GM23338 (cell line): Measurements from ENCODE around the gene STRN3. TPM values are rescaled to one million over a fixed set of nuclear protein-coding genes. Genes with fewer than 3 reads are reported as not detected.
"Not testable (repeated sequence)": the region's sequence is repeated elsewhere in the genome, so short reads cannot be mapped to it uniquely, and the experiment has no call there.

Experiments
- ATAC-seq: fragments of 200-7000 bp; cut with Tn5 transposase; 3 replicates; pipeline ENCODE4 v1.9.1; 2020
- DNase-seq: peaks from one replicate; pipeline ENCODE4 v3.0.0-alpha.2; 2015; ENCODE audit warnings: low spot score
- H2AFZ ChIP-seq: fragments of 200-600 bp; sonication (generic); 2 replicates; pipeline ENCODE4 v1.8.0; 2016; ENCODE audit warnings: antibody characterized with exemption, mild to moderate bottlenecking, moderate library complexity
- H3F3A ChIP-seq: fragments of 200-600 bp; sonication (generic); replicated peaks from 2 replicates; pipeline ENCODE4 v1.8.0; 2017; ENCODE audit warnings: antibody characterized with exemption, mixed run types, low read depth
- H3K27ac ChIP-seq: fragments of 200-600 bp; sonication (generic); 2 replicates; pipeline ENCODE4 v1.6.1; 2016; ENCODE audit warnings: low read depth
- H3K27me3 ChIP-seq: fragments of 200-600 bp; sonication (generic); 2 replicates; pipeline ENCODE4 v1.8.0; 2016; ENCODE audit warnings: mild to moderate bottlenecking, mixed run types, moderate library complexity; ENCODE audit not compliant: insufficient read depth
- H3K36me3 ChIP-seq: fragments of 200-600 bp; sonication (generic); 2 replicates; pipeline ENCODE4 v1.8.0; 2016; ENCODE audit warnings: mild to moderate bottlenecking; ENCODE audit not compliant: insufficient read depth
- H3K4me1 ChIP-seq: fragments of 200-600 bp; sonication (generic); 2 replicates; pipeline ENCODE4 v1.8.0; 2016; ENCODE audit warnings: mild to moderate bottlenecking, moderate library complexity; ENCODE audit not compliant: insufficient read depth
- H3K4me2 ChIP-seq: fragments of 200-600 bp; sonication (generic); 2 replicates; pipeline ENCODE4 v1.7.1; 2017; ENCODE audit warnings: mixed run types
- H3K4me3 ChIP-seq: fragments of 200-600 bp; sonication (generic); 2 replicates; pipeline ENCODE4 v1.6.1; 2016; ENCODE audit warnings: mixed run types
- H3K79me2 ChIP-seq: fragments of 200-600 bp; sonication (generic); replicated peaks from 2 replicates; pipeline ENCODE4 v1.8.0; 2017; ENCODE audit warnings: mild to moderate bottlenecking; ENCODE audit not compliant: insufficient read depth
- H3K9me2 ChIP-seq: fragments of 200-600 bp; sonication (generic); 2 replicates; pipeline ENCODE4 v1.8.0; 2017; ENCODE audit not compliant: insufficient read depth
- H4K20me1 ChIP-seq: fragments of 200-600 bp; sonication (generic); replicated peaks from 2 replicates; pipeline ENCODE4 v1.8.0; 2017; ENCODE audit warnings: mild to moderate bottlenecking; ENCODE audit not compliant: insufficient read depth
- H3K27ac Mint-ChIP-seq: 2 replicates; pipeline ENCODE4 v1.8.0; 2020; ENCODE audit warnings: inconsistent platforms, mild to moderate bottlenecking, moderate library complexity, mixed read lengths
- H3K27me3 Mint-ChIP-seq: 3 replicates; pipeline ENCODE4 v1.8.0; 2022; ENCODE audit warnings: low read depth, mild to moderate bottlenecking, moderate library complexity, mixed read lengths, inconsistent platforms; ENCODE audit not compliant: insufficient read depth, poor library complexity
- H3K36me3 Mint-ChIP-seq: 3 replicates; pipeline ENCODE4 v1.8.0; 2021; ENCODE audit warnings: low read depth, mild to moderate bottlenecking, inconsistent platforms, moderate library complexity, mixed read lengths
- H3K4me1 Mint-ChIP-seq: 3 replicates; pipeline ENCODE4 v1.8.0; 2020; ENCODE audit warnings: mild to moderate bottlenecking, inconsistent platforms, mixed read lengths
- H3K4me3 Mint-ChIP-seq: 3 replicates; pipeline ENCODE4 v1.8.0; 2021; ENCODE audit warnings: moderate library complexity, mild to moderate bottlenecking, inconsistent platforms, mixed read lengths
- H3K9me3 Mint-ChIP-seq: 3 replicates; pipeline ENCODE4 v1.8.0; 2020; ENCODE audit warnings: moderate library complexity, mild to moderate bottlenecking, inconsistent platforms, mixed read lengths
- CREB1 ChIP-seq: fragments of 250-450 bp; sonication (Bioruptor Pico); IDR thresholded peaks from 2 replicates; pipeline ENCODE4 v1.5.0; 2020; ENCODE audit warnings: low read depth, mild to moderate bottlenecking, moderate library complexity
- CTCF ChIP-seq, 2 experiments: fragments of 200-600 bp in 1 of 2; sonication (generic) in 1 of 2; conservative IDR thresholded peaks; 2 replicates each; pipeline versions ENCODE4 v1.5.1 to v1.6.1; 2016 to 2017; ENCODE audit warnings: antibody characterized with exemption in 2 of 2, low read depth in 2 of 2, mild to moderate bottlenecking in 2 of 2, moderate library complexity in 1 of 2
- EZH2 ChIP-seq: fragments of 200-600 bp; sonication (generic); IDR thresholded peaks from one replicate; pipeline ENCODE4 v1.8.0; 2017; ENCODE audit warnings: antibody characterized with exemption, mild to moderate bottlenecking, low read depth; ENCODE audit not compliant: unreplicated experiment
- EZH2phosphoT487 ChIP-seq: fragments of 200-600 bp; sonication (generic); IDR thresholded peaks from one replicate; pipeline ENCODE4 v1.8.1; 2018; ENCODE audit warnings: antibody characterized with exemption; ENCODE audit not compliant: unreplicated experiment
- JUNB ChIP-seq: IDR thresholded peaks from one replicate; pipeline ENCODE4 v1.6.1; 2016; ENCODE audit warnings: antibody characterized with exemption; ENCODE audit not compliant: unreplicated experiment
- NANOG ChIP-seq: IDR thresholded peaks from 2 replicates; pipeline ENCODE4 v1.6.1; 2016; ENCODE audit warnings: antibody characterized with exemption, borderline replicate concordance
- POLR2AphosphoS5 ChIP-seq: IDR thresholded peaks from 2 replicates; pipeline ENCODE4 v1.6.1; 2016; ENCODE audit warnings: antibody characterized with exemption, low read depth
- REST ChIP-seq: IDR thresholded peaks from one replicate; pipeline ENCODE4 v1.6.1; 2018; ENCODE audit warnings: antibody characterized with exemption; ENCODE audit not compliant: unreplicated experiment
- STAT1 ChIP-seq: IDR thresholded peaks from one replicate; pipeline ENCODE4 v1.6.1; 2016; ENCODE audit warnings: antibody characterized with exemption; ENCODE audit not compliant: unreplicated experiment
- ZNF114 ChIP-seq: fragments of 250-450 bp; sonication (Bioruptor Pico); IDR thresholded peaks from 2 replicates; pipeline ENCODE4 v1.5.0; 2020; ENCODE audit warnings: mild to moderate bottlenecking, moderate library complexity
- polyA plus RNA-seq: library from polyadenylated mRNA; unstranded; fragments of >200 nt; fragmentation: Nextera tagmentation; extraction: Ambion mirVana; gene quantifications from 2 replicates; pipeline ENCODE4 v1.2.1, GENCODE V29; 2016
- total RNA-seq: library from RNA; depleted of rRNA; stranded (reverse); fragments of >200 nt; shearing (Covaris generic); gene quantifications from 2 replicates; pipeline ENCODE4 v1.2.3, GENCODE V29; 2014

The STRN3 gene
- total and polyA plus RNA-seq, 2 experiments from 2014 or later: 35.0 to 40.6 TPM

GRCh38 chr14:31062908-31063307 is 36.7 kb upstream of the STRN3 start:
- H3K4me2 ChIP-seq, H3K36me3 ChIP-seq, H3K27ac Mint-ChIP-seq, ATAC-seq, H2AFZ ChIP-seq, H3K9me2 ChIP-seq, H3K4me3 Mint-ChIP-seq, H3K27me3 Mint-ChIP-seq, DNase-seq, H3K27ac ChIP-seq, H3K79me2 ChIP-seq, H4K20me1 ChIP-seq, H3K9me3 Mint-ChIP-seq, H3F3A ChIP-seq, H3K4me3 ChIP-seq, H3K27me3 ChIP-seq, H3K36me3 Mint-ChIP-seq: not testable (repeated sequence)
- H3K4me1 Mint-ChIP-seq: peaks cover 24% of the 10 kb centered on the region
- H3K4me1 ChIP-seq: peaks cover 18% of the 10 kb centered on the region

- Histone ChIP-seq H4K20me1 (no peaks in the 10 kb centered on the region), H3K27ac (peak overlapping the region; percentile 88), H3K4me2 (peak overlapping the region; percentile 59; the same call in 1 of the 2 replicates), H3F3A (no peaks in the 10 kb centered on the region), H3K27me3 (no peaks in the 10 kb centered on the region), H3K9me2 (no peaks in the 10 kb centered on the region), H3K79me2 (peaks cover 2% of the 10 kb centered on the region; the same call in 1 of the 2 replicates), H3K4me3 (no peak overlapping the region), H2AFZ (peak overlapping the region; percentile 40; the same call in 1 of the 2 replicates), H3K4me1 (peaks cover 18% of the 10 kb centered on the region), H3K36me3 (no peaks in the 10 kb centered on the region)
- Mint-ChIP-seq H3K4me1 (peaks cover 24% of the 10 kb centered on the region), H3K27me3 (peaks cover 2% of the 10 kb centered on the region), H3K36me3 (no peaks in the 10 kb centered on the region; the same call in 2 of the 3 replicates), H3K27ac (peak overlapping the region; percentile 80; the same call in 1 of the 2 replicates), H3K4me3 (no peak overlapping the region), H3K9me3 (no peaks in the 10 kb centered on the region)
- ATAC-seq (peak; percentile 72), DNase-seq (peak; percentile 47)
- TF ChIP-seq EZH2phosphoT487: no peak
- TF ChIP-seq CTCF (conservative IDR thresholded peaks at IDR 0.05; ENCODE audit: low read depth in 2 of 2): no peak
- no peak for TF ChIP-seq EZH2
- TF ChIP-seq NANOG: no peak
- no peak for TF ChIP-seq JUNB
- TF ChIP-seq REST: no peak
- TF ChIP-seq CREB1: no peak
- no peak for TF ChIP-seq POLR2AphosphoS5
- TF ChIP-seq STAT1: no peak
- TF ChIP-seq ZNF114: no peak
Observed at GRCh38 chr14:31060253-31060875, 34.2 kb upstream of the STRN3 start.
